Measurements from ENCODE around the gene METAP2.

GRCh38 chr12:95548539-95549391 lies 74.8 kb downstream of the METAP2 start:
- no peak for TF ChIP-seq ZNF263 (CRISPR knock-in tag; IDR thresholded peaks at IDR 0.05; ENCODE audit: low read depth)
- no peak; the same call in 1 of the 2 replicates for TF ChIP-seq CREM (CRISPR knock-in tag; IDR thresholded peaks at IDR 0.05)
- TF ChIP-seq CTCF (IDR thresholded peaks at IDR 0.05), result no peak
- no peak for TF ChIP-seq FOXJ3 (CRISPR knock-in tag; IDR thresholded peaks at IDR 0.05; ENCODE audit: borderline replicate concordance)
- TF ChIP-seq ESRRA (CRISPR knock-in tag; IDR thresholded peaks at IDR 0.05; ENCODE audit: borderline replicate concordance), result no peak; the same call in 1 of the 2 replicates
- TF ChIP-seq SP1 (CRISPR knock-in tag; conservative IDR thresholded peaks at IDR 0.05), result peak; percentile 65
- TF ChIP-seq GABPB1 (CRISPR knock-in tag; IDR thresholded peaks at IDR 0.05), result no peak
- no peak; the same call in 1 of the 2 replicates for TF ChIP-seq JUN (CRISPR knock-in tag; IDR thresholded peaks at IDR 0.05)

Measured in WTC11 (cell line).